ENCODE measurements around the gene ASCC1.
A peak's percentile ranks its signal among the peaks of the same experiment; 100 is the strongest.
"Not testable (repeated sequence)": the region's sequence is repeated elsewhere in the genome, so short reads cannot be mapped to it uniquely, and the experiment has no call there.

The ASCC1 gene

GRCh38 chr10:72248468-72249151 is 32.5 kb upstream of the ASCC1 start:
- peak; percentile 91 for DNase-seq

- no peak for DNase-seq
Observed at GRCh38 chr10:72245949-72246525, 30.0 kb upstream of the ASCC1 start.

GRCh38 chr10:72244573-72245038 is 28.5 kb upstream of the ASCC1 start:
- no peak for DNase-seq

- DNase-seq: no peak
Observed at GRCh38 chr10:72243822-72244437, 27.9 kb upstream of the ASCC1 start.

GRCh38 chr10:72242675-72243074 is 26.6 kb upstream of the ASCC1 start:
- DNase-seq: no peak

- DNase-seq: no peak
Observed at GRCh38 chr10:72241691-72242252, 25.7 kb upstream of the ASCC1 start.

- no peak for DNase-seq
Observed at GRCh38 chr10:72240371-72240770, 24.3 kb upstream of the ASCC1 start.

GRCh38 chr10:72239409-72239808 is 23.3 kb upstream of the ASCC1 start:
- no peak for DNase-seq

- DNase-seq: no peak
Observed at GRCh38 chr10:72238392-72239175, 22.5 kb upstream of the ASCC1 start.

GRCh38 chr10:72235544-72236279 is 19.6 kb upstream of the ASCC1 start:
- no peak for DNase-seq

- DNase-seq: no peak
Observed at GRCh38 chr10:72234560-72235095, 18.6 kb upstream of the ASCC1 start.

- DNase-seq: no peak
Observed at GRCh38 chr10:72233621-72234020, 17.5 kb upstream of the ASCC1 start.

GRCh38 chr10:72229261-72230251 is 13.5 kb upstream of the ASCC1 start:
- no peak for DNase-seq

GRCh38 chr10:72228318-72228751 is 12.3 kb upstream of the ASCC1 start:
- DNase-seq: no peak

GRCh38 chr10:72227826-72228225 is 11.8 kb upstream of the ASCC1 start:
- DNase-seq: no peak

GRCh38 chr10:72226418-72227027 is 10.4 kb upstream of the ASCC1 start:
- DNase-seq: no peak

- not testable (repeated sequence) for DNase-seq
Observed at GRCh38 chr10:72224191-72224590, 8.1 kb upstream of the ASCC1 start.

- no peak for DNase-seq
Observed at GRCh38 chr10:72223743-72224101, 7.6 kb upstream of the ASCC1 start.

GRCh38 chr10:72221278-72221677 is 5.2 kb upstream of the ASCC1 start:
- no peak for DNase-seq

GRCh38 chr10:72220637-72221036 is 4.6 kb upstream of the ASCC1 start:
- DNase-seq: no peak

Data from activated CD4-positive, alpha-beta T cell treated with anti-CD3 and anti-CD28 coated beads, Interleukin-10, Interleukin-2, amounts not matched to agents 100 ng/mL and 50 ng/mL, durations not matched to agents 16 hours and 8 hours (primary cell).